Measurements from ENCODE around the gene MAN2A1. TPM values are rescaled to one million over a fixed set of nuclear protein-coding genes. Genes with fewer than 3 reads are reported as not detected.

The MAN2A1 gene
- total and polyA plus RNA-seq, 4 donors: 29.5 to 107 (median 42.0) TPM

DNA sequence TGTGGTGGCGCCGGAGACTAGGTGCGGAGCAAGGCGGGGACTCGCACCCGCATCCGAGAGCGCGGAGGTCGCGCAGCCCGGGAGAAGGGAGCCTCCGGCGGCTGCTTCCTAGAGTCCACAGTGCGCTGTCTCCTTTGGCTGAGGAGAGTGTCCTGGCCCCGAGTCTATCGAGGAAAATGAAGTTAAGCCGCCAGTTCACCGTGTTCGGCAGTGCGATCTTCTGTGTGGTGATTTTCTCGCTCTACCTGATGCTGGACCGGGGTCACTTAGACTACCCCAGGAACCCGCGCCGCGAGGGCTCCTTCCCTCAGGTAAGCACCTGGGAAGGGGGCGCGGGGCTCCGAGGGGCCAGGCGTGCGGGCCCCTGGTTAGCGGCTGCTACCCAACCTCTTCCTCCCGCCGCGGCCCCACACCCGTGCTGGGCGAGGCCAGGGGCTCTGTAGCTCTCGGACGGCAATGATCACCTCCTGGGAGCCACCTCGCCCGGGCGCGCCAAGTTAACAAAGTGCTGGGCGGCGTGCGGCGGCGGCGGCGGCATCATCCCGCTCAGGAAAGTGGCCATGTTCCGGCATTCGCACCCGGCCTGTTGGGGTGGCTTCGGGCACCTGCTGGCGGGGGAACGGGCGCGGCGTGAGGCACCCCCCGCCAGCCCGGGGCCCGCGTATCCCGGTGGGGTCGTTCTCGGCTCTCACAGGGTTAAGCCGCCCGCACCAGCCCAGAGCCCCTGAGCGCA is 681 bp downstream of the MAN2A1 start:
- Histone ChIP-seq H3K4me3 (ENCODE audit: low read depth, low read length) (peak overlapping the region; percentile 93), H3K27me3 (ENCODE audit: control insufficient read depth, insufficient read depth, low read length) (no peaks in the 10 kb centered on the region), H3K4me1 (ENCODE audit: control insufficient read depth, insufficient read depth, low read length) (peaks cover 5% of the 10 kb centered on the region), H3K27ac (ENCODE audit: low read depth, low read length) (peak overlapping the region; percentile 97), H3K36me3 (ENCODE audit: control insufficient read depth, insufficient read depth, low read length) (no peaks in the 10 kb centered on the region), H3K9me3 (ENCODE audit: control insufficient read depth, insufficient read depth, low read length) (peaks cover 9% of the 10 kb centered on the region)
- DNase-seq (ENCODE audit: low read depth in 4 of 6, low spot score in 6 of 6): peak; percentile 8 to 68 (median 34)
- WGBS (ENCODE audit: insufficient coverage): 0% methylated on average over 70 of the region's 71 CpGs

DNA sequence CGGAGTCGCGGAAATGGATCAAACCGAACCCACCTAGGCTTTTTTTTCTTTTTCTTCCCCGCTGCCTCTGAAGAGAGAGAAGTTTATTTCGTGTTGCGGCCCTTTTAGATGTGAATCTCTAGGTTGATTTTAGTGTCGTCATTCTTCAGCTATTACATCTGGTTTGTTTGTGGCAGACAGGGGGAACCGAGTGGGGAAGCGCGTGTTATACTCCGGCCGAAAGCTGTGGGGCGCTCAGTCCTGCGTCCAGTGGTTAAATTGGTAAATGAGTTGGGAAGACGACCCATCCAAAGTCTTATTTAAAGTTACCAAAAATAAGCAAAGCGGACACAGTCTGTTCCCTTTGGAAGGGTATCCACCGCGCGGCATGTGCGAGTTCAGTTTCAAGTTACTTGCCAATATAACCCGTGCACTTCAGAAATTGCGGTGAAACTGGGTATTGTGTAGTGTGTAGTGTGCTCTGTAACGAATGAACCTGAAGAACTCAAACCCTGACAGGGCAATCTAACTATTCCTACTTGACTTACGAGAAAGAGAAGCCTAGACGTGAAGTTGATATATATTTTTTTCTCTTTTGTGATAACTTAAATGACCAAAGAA is 1.3 kb downstream of the MAN2A1 start:
- Histone ChIP-seq H3K4me1 (ENCODE audit: control insufficient read depth, insufficient read depth, low read length) (peaks cover 5% of the 10 kb centered on the region), H3K4me3 (ENCODE audit: low read depth, low read length) (peak overlapping the region; percentile 93), H3K9me3 (ENCODE audit: control insufficient read depth, insufficient read depth, low read length) (peaks cover 9% of the 10 kb centered on the region), H3K27ac (ENCODE audit: low read depth, low read length) (peak overlapping the region; percentile 97), H3K36me3 (ENCODE audit: control insufficient read depth, insufficient read depth, low read length) (no peaks in the 10 kb centered on the region), H3K27me3 (ENCODE audit: control insufficient read depth, insufficient read depth, low read length) (no peaks in the 10 kb centered on the region)
- 1% methylated on average over 14 of the region's 26 CpGs for WGBS (ENCODE audit: insufficient coverage)
- DNase-seq (ENCODE audit: low read depth in 4 of 6, low spot score in 6 of 6): peak; percentile 51 to 93 (median 72)

DNA sequence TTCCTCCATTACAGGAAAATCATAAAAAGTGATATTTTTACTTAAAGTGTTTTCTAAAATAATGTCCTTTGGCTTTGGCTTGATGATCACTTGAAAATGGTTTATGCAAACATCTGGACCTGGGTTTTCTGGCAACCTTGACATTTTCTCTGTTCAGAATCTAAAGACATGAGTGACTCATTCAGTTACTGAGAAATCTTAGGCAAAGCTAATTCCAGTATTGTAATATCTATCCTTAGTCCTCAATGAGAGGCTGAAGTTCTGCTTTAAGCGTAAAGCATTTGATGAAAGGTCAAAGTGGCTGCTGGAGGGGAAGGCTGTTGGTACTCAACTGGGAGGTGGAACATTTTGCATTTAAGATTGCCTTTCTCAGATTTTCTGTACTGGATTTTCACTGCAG is 2.3 kb downstream of the MAN2A1 start:
- Histone ChIP-seq H3K27me3 (ENCODE audit: control insufficient read depth, insufficient read depth, low read length) (no peaks in the 10 kb centered on the region), H3K27ac (ENCODE audit: low read depth, low read length) (peak overlapping the region; percentile 97), H3K4me1 (ENCODE audit: control insufficient read depth, insufficient read depth, low read length) (peaks cover 5% of the 10 kb centered on the region), H3K36me3 (ENCODE audit: control insufficient read depth, insufficient read depth, low read length) (no peaks in the 10 kb centered on the region), H3K9me3 (ENCODE audit: control insufficient read depth, insufficient read depth, low read length) (peaks cover 9% of the 10 kb centered on the region), H3K4me3 (ENCODE audit: low read depth, low read length) (peak overlapping the region; percentile 93)
- no peak for DNase-seq (ENCODE audit: low read depth in 4 of 6, low spot score in 6 of 6)
- WGBS (ENCODE audit: insufficient coverage): 80% methylated on average over 1 of the region's 1 CpG

DNA sequence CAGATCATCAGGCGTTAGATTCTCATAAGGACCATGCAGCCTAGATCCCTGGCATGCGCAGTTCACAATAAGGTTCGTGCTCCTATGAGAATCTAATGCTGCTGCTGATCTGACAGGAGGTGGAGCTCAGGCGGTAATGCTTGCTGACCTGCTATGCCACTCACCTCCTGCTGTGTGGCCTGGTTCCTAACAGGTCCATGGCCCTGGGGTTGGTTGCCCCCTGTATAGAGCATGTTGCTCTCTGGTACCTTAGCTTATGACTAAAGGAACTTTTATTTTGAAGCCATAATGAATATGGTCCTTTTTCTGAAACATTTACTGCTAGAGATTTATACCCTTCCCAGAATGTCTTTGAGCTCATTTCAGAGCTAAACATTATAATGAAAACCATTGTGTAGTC is 3.1 kb downstream of the MAN2A1 start:
- no peaks in the 10 kb centered on the region for H3K27me3 ChIP-seq (ENCODE audit: control insufficient read depth, insufficient read depth, low read length)
- no peak for DNase-seq (ENCODE audit: low read depth in 4 of 6, low spot score in 6 of 6)
- no peak overlapping the region for H3K27ac ChIP-seq (ENCODE audit: low read depth, low read length)
- peaks cover 5% of the 10 kb centered on the region for H3K4me1 ChIP-seq (ENCODE audit: control insufficient read depth, insufficient read depth, low read length)
- 86% methylated on average over 4 of the region's 4 CpGs for WGBS (ENCODE audit: insufficient coverage)
- H3K4me3 ChIP-seq (ENCODE audit: low read depth, low read length): no peak overlapping the region
- H3K9me3 ChIP-seq (ENCODE audit: control insufficient read depth, insufficient read depth, low read length): peaks cover 9% of the 10 kb centered on the region
- H3K36me3 ChIP-seq (ENCODE audit: control insufficient read depth, insufficient read depth, low read length): no peaks in the 10 kb centered on the region

DNA sequence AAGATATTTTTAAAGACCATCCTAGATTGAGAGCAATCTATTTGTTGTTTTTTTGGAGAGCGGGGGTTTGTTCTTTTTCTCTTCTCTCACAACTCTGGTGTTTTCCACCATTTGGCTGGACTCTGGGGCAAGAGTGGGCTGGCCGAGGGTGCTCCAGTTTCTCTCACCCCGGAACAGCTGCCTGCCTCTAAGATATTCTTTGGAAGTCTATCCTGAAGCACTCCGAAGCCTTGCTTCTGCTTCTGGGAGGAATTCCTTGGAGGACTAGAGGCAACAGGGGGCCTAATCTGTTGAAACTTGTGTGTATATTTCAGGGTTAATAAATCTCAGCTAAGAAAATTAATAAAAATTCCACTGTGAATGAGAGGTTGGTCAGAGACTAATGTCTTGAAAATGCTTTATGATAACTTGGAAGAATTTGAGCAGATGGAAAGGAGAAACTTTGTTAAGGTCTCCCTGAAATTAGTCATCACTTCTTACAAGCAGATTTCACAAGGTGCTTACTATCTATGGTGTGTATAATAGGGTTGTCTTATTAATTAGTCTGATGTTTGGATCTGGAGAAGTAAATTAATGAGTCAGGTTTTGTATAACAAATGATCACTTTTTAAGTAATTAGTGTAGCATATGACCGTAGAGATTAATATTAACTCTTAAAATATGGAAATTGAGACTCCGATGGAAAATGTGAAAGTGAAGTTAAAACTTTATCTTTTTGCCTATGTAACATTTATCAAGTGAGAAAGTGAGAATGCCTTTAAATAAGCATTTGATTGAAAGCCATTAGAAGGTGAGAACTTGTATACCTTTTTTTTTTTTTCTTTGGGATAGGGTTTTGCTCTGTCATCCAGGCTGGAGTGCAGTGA is 4.0 kb downstream of the MAN2A1 start:
- Histone ChIP-seq H3K36me3 (ENCODE audit: control insufficient read depth, insufficient read depth, low read length) (no peaks in the 10 kb centered on the region), H3K9me3 (ENCODE audit: control insufficient read depth, insufficient read depth, low read length) (peaks cover 3% of the 10 kb centered on the region), H3K4me1 (ENCODE audit: control insufficient read depth, insufficient read depth, low read length) (peaks cover 5% of the 10 kb centered on the region), H3K4me3 (ENCODE audit: low read depth, low read length) (no peak overlapping the region), H3K27ac (ENCODE audit: low read depth, low read length) (no peak overlapping the region), H3K27me3 (ENCODE audit: control insufficient read depth, insufficient read depth, low read length) (no peaks in the 10 kb centered on the region)
- no peak for DNase-seq (ENCODE audit: low read depth in 4 of 6, low spot score in 6 of 6)
- WGBS (ENCODE audit: insufficient coverage): 63% methylated on average over 2 of the region's 6 CpGs

DNA sequence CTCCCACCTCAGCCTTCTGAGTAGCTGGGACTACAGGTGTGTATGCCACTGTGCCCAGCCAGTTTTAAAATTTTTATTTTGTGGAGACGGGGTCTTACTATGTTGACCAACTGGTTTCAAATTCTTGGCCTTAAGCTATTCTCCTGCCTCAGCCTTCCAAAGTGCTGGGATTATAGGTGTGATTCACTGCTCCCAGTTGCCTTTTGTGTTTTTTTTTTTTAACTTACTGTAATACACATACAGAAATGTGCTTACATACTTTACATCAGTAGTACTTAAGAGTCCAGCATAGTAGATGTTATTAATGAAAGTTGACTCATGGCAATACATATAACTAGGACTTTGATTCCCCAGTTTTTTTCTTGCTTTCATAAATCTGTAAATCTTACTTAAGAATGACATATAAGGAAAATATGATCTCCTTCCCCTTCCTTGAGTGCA is 4.7 kb downstream of the MAN2A1 start:
- no peak overlapping the region for H3K4me3 ChIP-seq (ENCODE audit: low read depth, low read length)
- no peak overlapping the region for H3K27ac ChIP-seq (ENCODE audit: low read depth, low read length)
- WGBS (ENCODE audit: insufficient coverage): no CpG with 5 or more reads among the region's 1 CpG
- no peak for DNase-seq (ENCODE audit: low read depth in 4 of 6, low spot score in 6 of 6)
- H3K36me3 ChIP-seq (ENCODE audit: control insufficient read depth, insufficient read depth, low read length): no peaks in the 10 kb centered on the region
- H3K4me1 ChIP-seq (ENCODE audit: control insufficient read depth, insufficient read depth, low read length): peaks cover 5% of the 10 kb centered on the region
- peaks cover 1% of the 10 kb centered on the region for H3K9me3 ChIP-seq (ENCODE audit: control insufficient read depth, insufficient read depth, low read length)
- no peaks in the 10 kb centered on the region for H3K27me3 ChIP-seq (ENCODE audit: control insufficient read depth, insufficient read depth, low read length)

DNA sequence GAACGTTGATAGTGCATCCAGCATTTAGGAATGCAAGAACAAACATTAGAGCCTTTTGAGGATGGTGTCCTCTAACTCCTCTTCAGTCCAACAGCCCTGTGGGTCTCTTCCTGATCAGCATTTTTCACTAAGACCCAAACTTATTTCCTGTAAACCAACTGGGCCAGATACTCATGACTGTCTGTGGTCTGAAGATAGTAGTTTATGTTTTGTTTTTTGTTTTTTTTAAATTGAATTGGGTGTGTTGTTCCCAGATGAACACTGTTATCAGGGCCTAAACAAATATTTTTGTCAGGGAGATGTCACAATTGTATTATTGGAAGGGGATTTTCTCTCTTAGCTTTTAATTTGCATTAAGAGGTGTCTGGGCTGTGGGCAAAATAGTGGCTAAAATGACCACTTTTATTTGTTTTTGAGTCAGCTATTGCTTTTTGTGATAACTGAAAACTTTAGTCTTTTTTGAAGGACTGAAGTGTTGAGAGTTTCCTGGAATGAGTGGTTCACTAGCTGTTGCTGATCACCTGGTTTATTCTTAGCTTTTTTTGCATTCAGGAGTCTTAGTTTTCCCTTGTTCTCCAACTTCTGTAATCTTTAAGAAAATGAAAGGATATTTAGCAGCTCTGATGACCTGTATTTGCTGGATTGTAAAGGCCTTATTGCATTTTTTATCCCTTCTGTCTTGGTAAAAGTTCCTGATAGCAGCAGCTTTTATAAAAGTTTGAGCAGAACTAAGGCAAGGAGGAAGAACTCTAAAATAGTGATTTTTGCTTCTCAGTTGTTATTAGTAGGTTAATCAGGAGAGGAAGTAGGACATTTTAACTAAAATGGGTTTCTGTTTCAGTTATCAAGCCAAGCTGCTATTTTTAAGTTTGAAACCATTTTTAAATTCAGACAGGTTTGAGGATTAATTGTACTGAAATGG is 5.5 kb downstream of the MAN2A1 start:
- H3K9me3 ChIP-seq (ENCODE audit: control insufficient read depth, insufficient read depth, low read length): peaks cover 1% of the 10 kb centered on the region
- WGBS (ENCODE audit: insufficient coverage): 60% methylated on average over 1 of the region's 1 CpG
- no peak overlapping the region for H3K4me3 ChIP-seq (ENCODE audit: low read depth, low read length)
- peaks cover 5% of the 10 kb centered on the region for H3K4me1 ChIP-seq (ENCODE audit: control insufficient read depth, insufficient read depth, low read length)
- DNase-seq (ENCODE audit: low read depth in 4 of 6, low spot score in 6 of 6): no peak
- H3K27me3 ChIP-seq (ENCODE audit: control insufficient read depth, insufficient read depth, low read length): no peaks in the 10 kb centered on the region
- no peak overlapping the region for H3K27ac ChIP-seq (ENCODE audit: low read depth, low read length)
- H3K36me3 ChIP-seq (ENCODE audit: control insufficient read depth, insufficient read depth, low read length): no peaks in the 10 kb centered on the region

DNA sequence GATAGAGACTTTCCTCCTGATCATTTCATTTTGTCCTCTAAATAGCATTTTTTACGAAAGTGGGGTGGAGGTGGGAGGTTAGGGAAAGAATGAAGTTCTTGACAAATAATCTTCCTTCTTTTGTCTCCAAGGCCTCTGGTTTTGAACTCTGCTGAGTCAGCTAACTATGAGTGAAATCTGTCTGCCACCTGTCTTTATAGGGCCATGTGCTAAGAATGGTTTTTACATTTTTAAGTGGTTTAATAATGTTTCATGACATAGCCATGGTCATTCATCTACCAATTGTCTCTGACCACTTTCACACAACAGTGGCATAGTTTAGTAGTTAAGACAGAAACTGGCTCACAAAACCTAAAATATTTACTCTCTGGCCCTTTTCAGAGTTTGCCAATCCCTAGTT is 7.6 kb downstream of the MAN2A1 start:
- H3K4me1 ChIP-seq (ENCODE audit: control insufficient read depth, insufficient read depth, low read length): peaks cover 3% of the 10 kb centered on the region
- H3K4me3 ChIP-seq (ENCODE audit: low read depth, low read length): no peak overlapping the region
- no CpG with 5 or more reads among the region's 1 CpG for WGBS (ENCODE audit: insufficient coverage)
- no peak for DNase-seq (ENCODE audit: low read depth in 4 of 6, low spot score in 6 of 6)
- H3K9me3 ChIP-seq (ENCODE audit: control insufficient read depth, insufficient read depth, low read length): peaks cover 1% of the 10 kb centered on the region
- no peak overlapping the region for H3K27ac ChIP-seq (ENCODE audit: low read depth, low read length)
- H3K27me3 ChIP-seq (ENCODE audit: control insufficient read depth, insufficient read depth, low read length): no peaks in the 10 kb centered on the region
- no peaks in the 10 kb centered on the region for H3K36me3 ChIP-seq (ENCODE audit: control insufficient read depth, insufficient read depth, low read length)
